Mammary epithelial cell (primary cell): ENCODE data around the gene AKAP8.

Source experiments
- CTCF ChIP-seq, 2 donors: IDR thresholded peaks in 1 of 2; conservative IDR thresholded peaks in 1 of 2; 2 replicates each; pipeline ENCODE4 v1.5.1; 2011 to 2012; ENCODE audit warnings: inconsistent platforms in 2 of 2, low read length in 2 of 2, mild to moderate bottlenecking in 2 of 2, control low read depth in 1 of 2, low read depth in 1 of 2; ENCODE audit not compliant: insufficient read depth in 1 of 2; ENCODE audit errors: extremely low read depth in 1 of 2
- EZH2 ChIP-seq: IDR thresholded peaks from 2 replicates; pipeline ENCODE4 v1.6.1; 2012; ENCODE audit warnings: low read length, inconsistent platforms, borderline replicate concordance

GRCh38 chr19:15328312-15328711 is 51.3 kb downstream of the AKAP8 start:
- TF ChIP-seq CTCF (conservative IDR thresholded peaks at IDR 0.05 in 1 of 2, IDR thresholded peaks at IDR 0.05 in 1 of 2; ENCODE audit: extremely low read depth in 1 of 2, insufficient read depth in 1 of 2, low read depth in 1 of 2, low read length in 2 of 2) (no peak), EZH2 (no peak)
